HG03108 (cell line): ENCODE measurements around the gene MAGEA6.
"Not testable (repeated sequence)": the region's sequence is repeated elsewhere in the genome, so short reads cannot be mapped to it uniquely, and the experiment has no call there.

Experiments used
- ATAC-seq: cut with Tn5 transposase; IDR thresholded peaks from one replicate; pipeline ENCODE4 v1.9.1; 2021; ENCODE audit warnings: moderate library complexity; ENCODE audit not compliant: unreplicated experiment

MAGEA6 gene

GRCh38 chrX:152734143-152734858, 35.2 kb downstream of the MAGEA6 start:
- ATAC-seq, result not testable (repeated sequence)

- ATAC-seq, result no peak
Measured at GRCh38 chrX:152733261-152733975, 36.1 kb downstream of the MAGEA6 start, which contains the start of the genes CSAG1 and MAGEA12. Gene CSAG1 (minus strand): TSS chrX:152733721. CDS start chrX:152732460, 1,261 bp downstream. Gene MAGEA12 (plus strand): TSS chrX:152733757. CDS start chrX:152736162, 2,405 bp downstream.

- ATAC-seq, result no peak
Measured at GRCh38 chrX:152725409-152725808, 44.1 kb downstream of the MAGEA6 start.
